Ramos (cell line): ENCODE data around the gene TMEM198.

Source experiments
- in situ Hi-C: fragments of 300-500 bp; cut with MboI; formaldehyde crosslinking; loops from one replicate; pipeline ENCODE4 v1.14.3; 2022; ENCODE audit warnings: low sequenced_read_pairs; ENCODE audit not compliant: unreplicated experiment

Gene TMEM198

DNA sequence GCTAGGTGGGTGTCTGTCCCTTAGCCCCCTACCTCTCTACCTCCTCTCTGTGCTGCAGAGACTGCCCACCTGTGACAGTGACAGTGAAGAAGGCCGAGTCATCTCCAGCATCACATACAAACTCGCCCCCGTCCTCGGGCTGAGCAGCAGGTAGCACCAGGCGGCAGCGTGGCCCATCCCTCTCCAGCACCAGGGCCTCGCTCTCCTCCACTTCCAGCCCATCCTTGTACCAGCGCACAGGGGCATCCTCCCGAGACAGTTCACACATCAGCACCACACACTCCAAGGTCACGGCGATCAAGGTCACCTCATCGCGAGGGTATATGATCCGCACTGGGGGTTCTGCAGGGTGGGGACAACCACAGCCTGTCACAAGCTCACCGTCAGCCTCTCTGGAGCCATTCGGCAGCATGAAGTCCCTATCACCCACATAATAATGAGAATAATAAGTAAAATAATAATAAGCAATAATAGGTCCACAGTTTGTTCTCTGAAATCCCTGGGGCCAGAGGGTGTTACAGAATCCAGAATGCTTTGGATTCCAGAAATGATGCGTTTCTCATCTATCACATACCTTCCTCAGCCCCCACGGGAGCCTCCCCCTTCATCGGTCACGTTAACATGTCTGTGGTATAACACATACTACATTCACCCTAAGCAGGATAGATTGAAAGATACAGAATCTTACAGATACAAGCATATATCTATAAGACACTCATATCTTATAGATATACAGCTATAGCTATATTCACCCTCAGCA, 15.5 kb downstream of the TMEM198 start:
- in situ Hi-C loops = no loop called here

DNA sequence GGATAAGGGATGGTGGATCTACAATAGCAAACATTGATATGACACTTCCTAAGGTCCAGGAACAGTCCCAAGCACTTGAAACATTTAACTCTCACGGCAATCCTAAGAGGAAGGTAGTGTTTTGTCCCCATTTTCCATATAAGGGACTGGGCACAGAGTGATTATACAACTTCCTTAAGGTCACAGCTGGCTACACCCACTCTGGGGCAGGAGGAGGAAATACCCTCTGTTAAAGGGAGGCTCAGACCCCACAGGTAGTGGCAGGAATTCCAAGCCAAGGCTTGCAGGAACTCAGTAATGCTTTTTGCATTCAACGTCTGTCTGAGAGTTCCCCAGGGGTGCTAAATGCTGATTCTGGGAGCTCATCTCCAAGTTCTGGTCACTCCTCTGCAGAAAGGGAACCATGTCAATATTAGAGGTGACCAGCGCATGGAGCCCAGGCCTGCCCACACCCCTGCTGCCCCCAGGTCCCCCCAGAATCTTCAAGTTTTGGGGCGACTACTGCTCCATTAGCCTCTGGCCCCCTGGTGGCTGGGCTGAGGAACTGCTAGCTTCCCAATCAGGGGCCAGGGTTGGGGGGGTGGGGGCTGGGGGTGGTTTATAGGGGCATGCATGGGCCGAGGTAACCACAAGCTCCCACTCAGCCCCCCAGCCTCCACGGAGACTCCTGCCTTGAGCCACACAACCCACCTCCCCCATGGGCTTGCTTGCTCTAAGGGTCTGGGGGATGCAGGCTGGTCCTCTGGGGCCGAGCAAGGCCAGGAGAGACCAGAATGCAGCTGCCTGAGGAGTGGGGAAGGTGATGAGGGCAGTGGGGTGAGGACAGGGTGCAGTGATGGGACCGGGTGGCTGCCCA, 16.4 kb downstream of the TMEM198 start:
- in situ Hi-C loops = no loop called here

DNA sequence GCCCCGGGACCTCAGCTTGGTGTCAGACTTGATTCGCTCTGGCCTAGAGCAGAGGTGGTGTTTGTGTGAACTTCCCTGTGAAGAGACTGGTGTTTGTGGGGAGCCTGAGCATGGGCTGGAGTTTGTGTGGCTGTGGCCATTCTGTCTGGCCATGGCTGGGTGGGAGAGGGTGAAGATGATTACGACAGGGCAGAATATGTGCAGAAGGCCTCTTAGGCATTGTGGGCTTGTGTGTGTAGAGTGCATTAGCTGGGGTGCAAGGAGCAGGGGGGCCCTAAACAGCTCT, 17.0 kb downstream of the TMEM198 start:
- in situ Hi-C loops = no loop called here

DNA sequence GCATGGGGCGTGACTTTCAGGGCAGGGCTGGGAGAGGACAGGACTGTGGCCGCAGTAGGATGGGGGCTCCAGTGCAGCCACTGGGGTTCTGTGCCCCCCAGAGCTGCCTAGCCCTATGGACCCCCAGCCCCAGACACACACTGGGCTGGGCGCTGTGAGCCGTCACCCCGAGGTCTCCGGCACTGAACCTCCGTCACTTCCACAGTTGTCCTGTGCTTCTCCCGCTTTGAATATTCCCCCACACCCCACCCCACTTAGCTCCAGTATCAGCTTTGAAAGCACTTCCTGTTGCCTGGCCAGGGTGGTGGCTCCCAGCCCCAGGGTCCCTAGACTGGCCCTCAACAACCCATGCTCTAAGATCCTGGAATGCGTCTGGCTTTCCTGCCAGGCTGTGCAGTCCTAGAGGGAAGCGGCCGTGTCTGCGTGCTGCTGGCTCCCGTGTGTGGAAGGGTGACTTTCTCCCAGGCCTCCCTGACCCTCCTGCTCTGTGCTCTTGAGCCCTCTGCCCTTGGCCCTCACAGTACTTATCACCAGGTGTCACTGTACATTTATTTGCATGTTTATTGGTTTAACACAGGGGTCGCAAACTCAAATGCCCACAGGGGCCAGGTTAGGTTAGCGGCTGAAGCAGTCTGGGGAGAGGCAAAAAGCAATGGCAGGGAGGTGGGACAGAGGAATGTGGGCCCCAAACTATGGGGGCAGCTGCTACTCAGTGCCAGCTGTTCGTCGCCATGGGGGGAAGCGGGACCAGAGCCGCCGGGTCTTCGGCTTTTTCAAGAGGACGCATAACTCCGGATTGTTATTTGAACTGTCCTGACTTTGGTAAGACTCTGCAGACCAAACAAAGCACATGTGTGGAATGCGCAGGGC, 17.6 kb downstream of the TMEM198 start:
- in situ Hi-C loops = no loop called here

DNA sequence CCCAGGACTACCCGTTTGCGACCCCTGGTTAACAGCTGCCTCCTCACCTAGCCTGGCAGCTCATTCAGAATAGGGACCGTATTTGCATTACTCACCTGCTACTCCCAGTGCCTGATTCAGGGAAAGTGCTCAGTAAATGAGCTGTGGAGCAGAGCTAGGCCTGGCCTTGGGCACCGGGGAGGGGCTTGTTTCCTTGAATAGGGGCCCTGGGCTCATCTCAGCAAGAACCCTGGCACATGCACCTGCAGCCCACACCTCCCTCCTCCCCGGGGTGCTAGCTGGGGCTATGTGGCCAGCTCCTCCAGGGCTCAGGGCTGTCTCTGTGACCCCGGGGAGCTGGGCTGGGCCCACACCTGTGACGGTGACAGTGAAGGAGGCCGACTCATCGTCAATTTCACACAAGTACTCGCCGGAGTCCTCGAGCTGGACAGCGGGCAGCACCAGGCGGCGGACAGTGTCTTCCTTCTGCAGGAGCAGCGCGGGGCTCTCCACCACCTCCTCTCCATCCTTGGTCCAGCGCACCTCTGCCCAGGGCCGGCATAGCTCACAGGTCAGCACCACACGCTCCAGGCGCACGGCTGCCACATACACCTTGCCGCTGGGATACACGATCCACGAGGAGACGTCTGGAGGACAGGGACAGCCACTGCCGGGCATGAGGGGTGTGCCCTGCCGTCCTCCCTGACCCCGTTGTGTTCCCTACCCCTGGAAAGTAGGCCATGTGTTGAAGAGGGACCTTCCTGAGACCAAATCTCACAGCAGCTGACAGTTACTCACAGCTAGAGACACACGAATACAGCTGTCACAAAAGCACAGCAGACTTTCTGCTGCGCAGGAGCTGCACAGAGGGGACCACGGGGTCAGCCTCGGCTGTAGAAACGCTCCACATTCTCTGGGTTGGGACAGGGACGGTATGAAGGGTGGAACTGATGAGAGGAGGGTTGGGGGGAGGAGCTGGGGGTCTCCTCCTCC, 18.5 kb downstream of the TMEM198 start:
- in situ Hi-C loops = no loop called here

DNA sequence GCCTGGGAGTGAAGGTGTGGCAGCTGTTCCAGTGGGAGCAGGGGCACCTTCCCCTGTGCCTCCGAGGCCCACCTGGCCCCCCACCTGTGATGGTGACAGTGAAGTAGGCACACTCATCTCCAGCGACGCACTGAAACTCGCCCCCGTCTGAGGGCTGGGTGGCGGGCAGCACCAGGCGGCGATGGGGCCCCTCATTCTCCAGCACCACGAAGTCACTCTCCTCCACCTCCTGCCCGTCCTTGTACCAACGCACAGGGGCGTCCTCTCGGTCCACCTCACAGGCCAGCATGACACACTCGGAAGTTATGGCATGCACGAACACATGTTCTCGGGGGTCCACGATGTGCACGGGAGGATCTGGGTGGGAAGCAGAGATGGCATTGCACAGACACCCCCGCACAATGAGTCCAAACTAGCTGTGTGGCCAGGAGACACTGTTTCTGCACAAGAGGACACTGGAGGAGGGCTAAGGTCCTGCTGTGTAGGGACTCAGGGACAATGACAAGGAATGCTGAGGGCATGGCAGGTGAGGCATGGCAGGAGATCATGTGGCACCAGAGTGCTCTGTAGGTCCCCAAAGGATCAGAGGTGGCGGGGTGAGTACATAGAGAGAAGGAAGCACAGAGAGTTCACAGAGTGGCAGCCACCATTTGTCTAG, 19.6 kb downstream of the TMEM198 start:
- in situ Hi-C loops = no loop called here

DNA sequence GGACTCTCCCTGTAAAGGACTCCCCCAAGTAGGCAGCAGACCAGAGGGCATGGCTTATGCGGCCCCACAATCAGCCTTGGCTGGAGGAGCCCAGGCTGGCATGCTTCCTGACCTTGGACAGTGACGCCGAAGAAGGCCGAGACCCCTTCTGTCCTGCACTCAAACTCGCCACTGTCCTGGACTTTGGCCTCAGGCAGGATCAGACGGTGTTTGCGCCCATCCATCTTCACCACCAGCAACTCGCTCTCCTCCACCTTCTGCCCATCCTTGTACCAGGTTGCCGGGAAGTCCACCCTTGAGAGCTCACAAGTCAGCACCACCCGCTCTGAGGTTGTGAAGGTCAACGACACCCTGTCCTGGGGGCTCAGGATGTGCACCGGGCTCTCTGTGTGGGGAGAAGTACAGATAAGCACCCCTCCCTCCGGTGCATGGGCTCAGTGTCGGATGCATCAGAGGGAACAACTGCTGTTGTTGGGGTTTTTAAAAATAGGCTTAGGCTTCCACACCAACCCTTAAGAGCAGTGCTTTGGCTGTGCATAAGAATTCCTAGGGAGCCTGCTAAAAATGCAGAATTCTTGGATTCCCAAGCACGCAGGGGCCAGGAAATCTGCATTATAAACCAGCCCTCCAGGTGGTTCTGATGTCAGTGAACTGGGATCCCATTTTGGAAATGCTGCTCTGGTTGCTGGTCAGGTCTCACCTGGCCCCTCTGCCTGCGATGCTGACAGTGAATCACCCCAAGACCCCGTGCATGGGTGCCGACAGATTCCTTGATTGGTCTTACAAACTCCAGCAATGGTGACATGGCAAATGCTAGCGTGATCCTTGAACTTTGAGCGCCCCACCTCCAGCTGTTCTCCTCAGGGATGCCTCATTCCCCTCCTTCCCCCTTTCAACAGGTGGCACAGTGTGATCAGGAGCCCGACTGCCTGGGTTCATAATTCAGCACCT, 21.6 kb downstream of the TMEM198 start:
- in situ Hi-C loops = no loop called here

DNA sequence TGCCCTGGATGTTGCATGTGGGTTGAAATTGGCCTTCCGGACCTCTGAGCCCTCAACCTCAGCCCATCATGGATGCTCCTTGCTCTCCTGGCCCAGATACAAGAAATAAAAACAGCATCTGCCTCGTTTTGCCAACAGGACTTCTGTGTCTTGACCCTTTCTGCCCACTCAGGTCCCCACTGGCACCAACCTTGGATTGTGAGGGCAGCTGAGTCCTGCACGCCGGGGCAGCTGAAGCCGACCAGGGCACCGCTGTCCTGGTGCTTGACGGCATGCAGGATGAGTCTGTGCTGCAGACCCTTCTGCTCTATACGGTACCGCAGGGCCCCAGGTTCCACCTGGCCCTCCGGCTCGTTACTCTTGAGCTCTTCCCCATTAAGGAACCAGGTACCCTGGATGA, 22.8 kb downstream of the TMEM198 start:
- in situ Hi-C loops = no loop called here

DNA sequence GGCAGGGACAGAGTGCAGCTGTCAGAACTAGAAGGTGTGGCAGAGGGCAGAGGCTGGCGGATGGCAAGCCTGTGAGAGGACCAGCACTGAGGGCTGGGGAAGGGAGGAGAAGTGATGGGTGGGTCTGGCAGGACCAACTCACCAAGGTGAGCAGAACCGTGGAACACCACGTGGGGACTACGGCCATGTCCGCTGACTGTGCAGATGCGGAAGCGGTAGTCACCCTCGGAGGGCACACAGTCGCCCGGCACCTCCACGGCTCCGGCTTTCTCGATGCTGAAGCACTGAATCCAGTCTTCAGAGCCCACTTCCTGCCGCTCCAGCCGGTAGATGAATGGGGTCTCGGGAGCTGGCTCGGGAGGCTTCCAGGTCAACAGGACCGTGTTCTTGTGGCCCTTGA, 23.3 kb downstream of the TMEM198 start:
- in situ Hi-C loops = no loop called here

DNA sequence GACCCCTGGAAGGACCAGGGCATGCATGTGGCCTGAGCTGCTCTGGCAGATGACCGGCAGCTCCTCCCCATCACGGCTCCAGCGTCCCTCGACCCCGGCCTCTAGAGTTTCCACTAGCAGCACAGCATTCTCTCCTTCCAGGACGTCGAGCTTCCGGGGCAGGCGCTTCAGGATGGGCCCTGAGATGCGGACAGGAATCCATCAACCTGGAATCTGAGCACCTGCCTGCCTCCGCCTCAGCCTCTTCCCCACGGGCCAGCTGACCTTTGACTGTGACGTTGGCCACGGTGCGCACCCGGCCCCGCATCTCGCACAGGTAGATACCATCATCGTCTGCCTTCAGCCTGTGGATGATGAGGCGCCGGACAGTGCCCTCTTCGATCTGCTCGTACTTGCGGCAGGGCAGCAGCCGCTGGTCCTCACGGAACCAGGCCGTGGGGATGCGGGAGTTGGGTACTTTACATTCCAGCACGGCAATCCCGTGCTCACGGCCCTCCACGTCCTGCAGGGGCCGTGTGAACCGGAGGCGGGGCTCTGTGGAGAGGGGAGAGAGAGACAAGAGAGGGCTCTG, 24.0 kb downstream of the TMEM198 start:
- in situ Hi-C loops = no loop called here

DNA sequence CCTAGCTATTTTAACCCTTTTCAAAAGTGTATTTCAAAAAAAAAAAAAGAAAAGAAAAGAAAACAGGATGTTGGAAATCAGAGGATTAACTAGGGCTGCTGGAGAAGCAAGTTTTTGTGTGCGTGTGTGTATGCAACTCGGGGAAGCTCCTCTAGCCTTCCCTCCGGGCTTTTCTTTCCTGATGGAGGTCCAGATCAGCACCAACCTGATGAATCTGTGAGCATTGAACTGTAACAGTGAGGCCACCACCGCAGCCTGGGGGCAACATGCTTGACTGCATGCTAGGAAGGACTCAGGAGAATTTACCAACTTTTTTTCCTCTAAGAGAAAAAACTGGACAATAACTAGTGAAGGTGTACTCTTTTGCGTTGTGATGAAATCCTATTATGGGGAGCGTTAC, 25.2 kb downstream of the TMEM198 start:
- in situ Hi-C loops = no loop called here

DNA sequence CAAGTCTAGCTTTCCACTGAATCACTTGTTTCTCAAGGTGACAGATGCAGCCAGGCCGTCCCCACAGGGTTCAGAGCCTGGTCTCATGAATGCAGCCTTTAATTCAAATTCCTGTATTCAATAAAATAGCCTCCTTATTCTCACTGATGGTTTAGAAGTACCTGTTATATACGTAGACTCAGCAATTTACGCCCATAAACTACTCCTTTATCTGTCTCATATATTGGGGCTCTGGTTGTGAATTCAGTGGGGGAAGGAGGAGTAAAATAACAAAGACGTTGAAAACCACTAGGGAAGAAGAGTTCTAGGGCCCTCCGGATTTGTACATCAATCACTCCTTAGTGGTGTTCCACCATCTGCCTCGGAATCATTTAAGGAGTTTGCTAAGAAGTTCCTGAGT, 25.8 kb downstream of the TMEM198 start:
- in situ Hi-C loops = no loop called here

DNA sequence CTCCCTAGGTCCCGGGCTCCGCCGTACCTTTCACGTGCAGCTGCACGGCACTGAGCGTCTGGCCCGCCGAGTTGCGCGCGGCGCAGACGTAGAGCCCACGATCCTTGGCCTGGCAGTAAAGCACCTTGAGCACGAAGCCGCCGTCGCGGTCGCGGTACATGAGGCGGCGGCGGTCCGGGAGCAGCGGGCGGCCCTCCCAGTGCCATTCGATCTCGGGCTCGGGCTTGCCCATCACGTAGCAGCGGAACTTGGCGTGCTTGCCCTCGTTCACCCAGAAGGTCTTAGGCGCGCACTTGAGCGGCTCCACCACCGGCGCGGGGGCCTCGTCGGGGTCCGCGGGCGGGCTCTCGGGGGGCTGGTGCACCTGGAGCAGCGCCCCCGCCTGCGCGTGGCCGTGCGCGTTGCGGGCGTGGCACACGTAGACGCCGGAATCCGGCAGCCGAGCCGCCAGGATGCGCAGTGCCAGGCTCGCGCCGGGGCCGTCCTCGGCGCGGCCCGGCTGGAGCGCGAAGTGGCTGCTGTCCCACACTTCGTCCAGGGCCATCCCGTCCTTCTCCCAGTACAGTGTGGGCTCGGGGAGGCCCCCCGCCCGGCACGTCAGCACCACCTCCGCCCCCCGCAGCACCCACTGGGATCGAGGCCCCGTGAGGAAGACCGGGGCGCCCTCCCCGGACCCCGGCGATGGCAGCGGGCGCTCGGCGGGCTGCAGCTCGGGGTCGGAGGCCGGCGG, 26.5 kb downstream of the TMEM198 start:
- in situ Hi-C loops = no loop called here

DNA sequence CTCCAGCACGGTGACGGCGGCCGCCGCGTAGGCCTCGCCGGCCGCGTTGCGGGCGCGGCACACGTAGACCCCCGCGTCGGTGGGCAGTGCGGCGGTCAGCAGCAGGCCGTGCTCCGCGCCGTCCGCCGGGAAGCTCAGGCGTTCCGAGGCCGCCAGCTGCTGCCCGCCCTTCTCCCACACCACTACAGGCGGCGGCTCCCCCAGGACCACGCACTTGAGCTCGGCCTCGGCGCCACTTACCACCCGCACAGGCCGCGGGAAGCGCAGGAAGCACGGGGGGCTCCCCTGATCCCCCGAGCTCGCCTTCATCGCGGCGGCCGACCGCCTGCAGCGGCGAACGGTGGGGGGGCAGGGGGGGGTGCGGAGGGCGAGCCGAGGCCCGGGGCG, 27.1 kb downstream of the TMEM198 start:
- in situ Hi-C loops = no loop called here

DNA sequence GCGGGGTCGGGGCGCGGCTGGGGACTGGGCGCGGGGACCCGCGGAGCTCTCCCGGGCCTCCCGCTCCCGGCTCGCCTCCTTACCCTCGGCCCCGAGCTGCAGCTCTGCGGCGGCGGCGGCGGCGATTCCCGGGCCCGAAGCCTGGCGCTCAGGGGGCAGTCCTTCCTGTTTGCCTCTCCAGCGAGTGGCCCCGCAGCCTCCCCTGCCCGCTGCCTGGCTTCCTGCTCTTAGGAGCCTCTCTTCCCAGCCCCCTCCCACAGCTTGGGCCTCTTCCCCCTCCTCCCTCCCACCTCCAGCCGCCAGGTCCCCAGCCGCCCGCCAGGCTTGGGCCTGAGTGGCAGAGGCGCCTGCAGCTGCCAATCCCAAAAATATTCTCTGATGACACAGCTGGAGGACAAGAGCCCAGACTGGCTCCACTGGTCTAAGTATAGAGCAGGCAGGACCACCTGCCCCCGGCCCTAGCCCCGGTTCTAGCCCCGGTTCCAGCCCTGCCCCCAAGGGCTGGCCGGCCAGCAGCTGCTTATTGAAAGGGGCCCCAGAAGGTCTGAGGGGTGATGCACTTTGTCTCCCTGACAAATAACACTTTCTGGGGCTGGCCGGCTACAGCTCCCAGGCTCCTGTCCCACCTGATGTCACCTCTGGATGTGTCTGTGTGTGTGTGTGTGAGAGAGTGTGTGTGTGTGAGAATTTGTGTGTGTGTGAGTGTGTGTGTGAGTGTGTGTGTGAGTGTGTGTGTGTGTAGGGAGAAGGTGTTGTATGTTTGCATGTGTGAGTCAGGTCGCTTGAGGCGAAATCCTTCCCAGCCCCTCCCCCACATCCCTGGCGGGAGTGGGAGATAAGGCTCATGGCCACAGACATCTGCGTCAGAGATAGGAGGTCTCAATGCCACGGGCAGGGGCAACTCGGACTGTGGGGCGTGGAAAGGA, 27.7 kb downstream of the TMEM198 start, which contains the start of gene OBSL1:
OBSL1 (minus strand) TSS at position 229 of the 926 bp plus-strand sequence. CDS start 307 bp downstream, outside the sequence.
- in situ Hi-C loops = no loop called here
